ENCODE measurements around the gene EZR. TPM values are rescaled to one million over a fixed set of nuclear protein-coding genes. Genes with fewer than 3 reads are reported as not detected.

Gene EZR
- polyA plus RNA-seq, 1 donor (not counting 4 experiments of a cell fraction or from before 2014, with no cell fraction given), result 277 TPM

- DNase-seq (ENCODE audit: low read depth, low spot score) (no peak), FAIRE-seq (no peak)
- H3K79me2 ChIP-seq (ENCODE audit: control insufficient read depth, insufficient read depth, low read length), result no peaks in the 10 kb centered on the region
- no peak overlapping the region for H2AFZ ChIP-seq (ENCODE audit: control insufficient read depth, low read length)
- H3K4me1 ChIP-seq (ENCODE audit: control insufficient read depth, extremely low read depth, insufficient read depth, low read length), result no peaks in the 10 kb centered on the region
- no peaks in the 10 kb centered on the region for H4K20me1 ChIP-seq (ENCODE audit: control insufficient read depth, extremely low read depth, insufficient read depth, low read length)
- dilution Hi-C loops (cut with MboI; ENCODE audit: extremely low pct_ligation_motif_present, low sequenced_read_pairs), result no loop called here
- H3K4me3 ChIP-seq (ENCODE audit: control insufficient read depth in 2 of 3, extremely low read depth in 1 of 3, insufficient read depth in 2 of 3, low read depth in 1 of 3, low read length in 3 of 3), result no peak overlapping the region
- H3K9me1 ChIP-seq (ENCODE audit: control insufficient read depth, extremely low read depth, insufficient read depth, low read length), result no peaks in the 10 kb centered on the region
- TF ChIP-seq CTCF (optimal IDR thresholded peaks at IDR 0.05 in 1 of 3, IDR thresholded peaks at IDR 0.05 in 1 of 3, conservative IDR thresholded peaks at IDR 0.05 in 1 of 3; ENCODE audit: extremely low read depth in 1 of 3, insufficient read depth in 2 of 3, low read length in 3 of 3), result no peak
- H3K27ac ChIP-seq (ENCODE audit: control insufficient read depth, insufficient read depth, low read length), result no peak overlapping the region
- peaks cover 4% of the 10 kb centered on the region for H3K9me3 ChIP-seq (ENCODE audit: control insufficient read depth, low read depth, low read length)
- no peak overlapping the region for H3K9ac ChIP-seq (ENCODE audit: control insufficient read depth, extremely low read depth, insufficient read depth, low read length)
- H3K36me3 ChIP-seq (ENCODE audit: control insufficient read depth in 2 of 2, extremely low read depth in 1 of 2, insufficient read depth in 2 of 2, low read length in 2 of 2), result no peaks in the 10 kb centered on the region
- H3K27me3 ChIP-seq (ENCODE audit: control insufficient read depth, extremely low read depth, insufficient read depth, low read length), result no peaks in the 10 kb centered on the region
- H3K4me2 ChIP-seq (ENCODE audit: control insufficient read depth, extremely low read depth, insufficient read depth, low read depth, low read length), result no peak overlapping the region
Observed at GRCh38 chr6:158729906-158730540, 89.1 kb downstream of the EZR start.

GRCh38 chr6:158725704-158726103 is 93.5 kb downstream of the EZR start:
- no peak overlapping the region for H3K4me2 ChIP-seq (ENCODE audit: control insufficient read depth, extremely low read depth, insufficient read depth, low read depth, low read length)
- H3K4me3 ChIP-seq (ENCODE audit: control insufficient read depth in 2 of 3, extremely low read depth in 1 of 3, insufficient read depth in 2 of 3, low read depth in 1 of 3, low read length in 3 of 3), result no peak overlapping the region
- no peaks in the 10 kb centered on the region for H4K20me1 ChIP-seq (ENCODE audit: control insufficient read depth, extremely low read depth, insufficient read depth, low read length)
- TF ChIP-seq EZH2 (IDR thresholded peaks at IDR 0.05; ENCODE audit: low read length) (no peak), CTCF (optimal IDR thresholded peaks at IDR 0.05 in 1 of 3, IDR thresholded peaks at IDR 0.05 in 1 of 3, conservative IDR thresholded peaks at IDR 0.05 in 1 of 3; ENCODE audit: extremely low read depth in 1 of 3, insufficient read depth in 2 of 3, low read length in 3 of 3) (no peak)
- H3K4me1 ChIP-seq (ENCODE audit: control insufficient read depth, extremely low read depth, insufficient read depth, low read length), result peaks cover 4% of the 10 kb centered on the region
- H3K9me1 ChIP-seq (ENCODE audit: control insufficient read depth, extremely low read depth, insufficient read depth, low read length), result no peaks in the 10 kb centered on the region
- H2AFZ ChIP-seq (ENCODE audit: control insufficient read depth, low read length), result no peak overlapping the region
- no peak overlapping the region for H3K9ac ChIP-seq (ENCODE audit: control insufficient read depth, extremely low read depth, insufficient read depth, low read length)
- H3K27me3 ChIP-seq (ENCODE audit: control insufficient read depth, extremely low read depth, insufficient read depth, low read length), result no peaks in the 10 kb centered on the region
- dilution Hi-C loops (cut with MboI; ENCODE audit: extremely low pct_ligation_motif_present, low sequenced_read_pairs), result no loop called here
- no peak for FAIRE-seq
- DNase-seq (ENCODE audit: low read depth, low spot score), result no peak
- no peaks in the 10 kb centered on the region for H3K36me3 ChIP-seq (ENCODE audit: control insufficient read depth in 2 of 2, extremely low read depth in 1 of 2, insufficient read depth in 2 of 2, low read length in 2 of 2)
- no peaks in the 10 kb centered on the region for H3K79me2 ChIP-seq (ENCODE audit: control insufficient read depth, insufficient read depth, low read length)
- H3K27ac ChIP-seq (ENCODE audit: control insufficient read depth, insufficient read depth, low read length), result no peak overlapping the region
- H3K9me3 ChIP-seq (ENCODE audit: control insufficient read depth, low read depth, low read length), result no peaks in the 10 kb centered on the region
